GF-D8 (cell line): Measurements from ENCODE around the gene HAPLN3.

Experiments
- DNase-seq: peaks from one replicate; lab custom pipeline; 2025; lab: John Stamatoyannopoulos, UW

Gene HAPLN3

DNA sequence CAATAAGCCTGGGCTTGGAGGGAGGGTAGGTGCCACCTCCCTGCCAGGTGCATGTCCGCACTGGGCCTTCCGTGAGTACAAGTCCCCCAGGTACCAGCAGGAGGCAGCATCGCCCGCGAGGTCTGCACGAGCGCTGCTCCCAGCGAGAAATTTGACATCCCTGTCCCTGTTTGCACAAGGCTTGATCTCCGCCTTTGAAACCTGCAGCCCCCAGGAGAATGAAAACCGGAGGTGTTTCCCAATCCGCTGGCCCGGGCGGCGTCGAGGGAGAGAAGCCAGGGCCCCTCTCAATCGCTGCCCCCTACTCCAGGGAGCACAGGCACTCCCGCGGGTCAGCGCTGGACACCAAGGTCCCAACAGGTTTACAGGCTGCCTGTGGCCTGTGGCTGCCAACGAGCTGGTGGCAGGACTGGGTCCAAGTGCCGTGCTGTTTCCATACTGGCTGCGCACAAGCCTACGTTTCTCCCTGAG lies 961 bp downstream of the HAPLN3 start:
- no peak for DNase-seq

DNA sequence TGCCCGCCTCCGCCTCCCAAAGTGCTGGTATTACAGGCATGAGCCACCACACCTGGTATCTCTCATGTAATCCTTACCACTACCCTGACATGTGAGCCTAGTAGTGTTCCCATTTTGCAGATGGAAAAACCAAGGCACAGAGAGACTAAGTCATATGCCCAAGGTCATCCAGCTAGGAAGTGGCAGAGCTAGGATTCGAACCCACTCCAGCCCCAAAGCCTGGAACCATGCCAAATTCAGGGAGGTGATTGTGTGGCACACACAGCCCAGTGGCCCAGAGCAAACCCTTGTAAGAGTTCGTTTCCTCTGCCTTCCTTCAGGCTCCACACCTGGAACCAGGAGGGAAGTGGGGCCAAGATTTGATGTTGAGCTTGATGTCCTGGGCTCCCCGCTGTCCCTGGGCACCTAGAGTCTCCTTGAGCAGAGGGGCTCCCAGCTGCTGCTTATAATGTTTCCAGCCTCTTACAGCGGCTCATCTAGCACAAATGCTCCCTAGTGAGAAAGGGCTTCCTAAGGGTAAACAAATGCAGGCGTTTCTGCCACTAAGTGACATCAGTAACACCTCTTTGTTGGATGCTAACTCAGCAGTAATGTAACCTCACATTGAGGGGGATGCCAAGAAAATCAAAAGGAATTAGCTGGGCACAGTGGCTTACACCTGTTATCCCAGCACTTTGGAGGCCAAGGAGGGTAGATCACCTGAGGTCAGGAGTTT lies 3.6 kb downstream of the HAPLN3 start:
- DNase-seq: no peak

DNA sequence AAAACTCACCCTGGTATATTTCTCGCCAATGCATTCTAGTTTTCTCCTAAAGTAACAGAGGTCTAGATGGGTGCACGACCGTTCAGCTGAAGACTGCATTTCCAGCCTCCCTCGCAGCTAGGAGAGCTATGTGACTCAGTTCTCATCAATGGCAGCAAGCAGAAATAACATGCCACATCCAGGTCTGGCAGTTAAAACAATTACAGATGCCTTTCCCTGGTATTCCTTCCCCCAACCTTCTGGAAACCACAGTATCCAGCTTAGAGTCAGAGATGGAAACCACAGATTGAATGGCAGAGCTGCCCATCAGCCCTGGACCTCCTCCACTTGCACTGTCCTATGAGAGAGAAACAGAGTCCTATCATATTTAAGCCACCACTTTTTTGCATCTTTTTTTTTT lies 4.8 kb downstream of the HAPLN3 start:
- DNase-seq: no peak

DNA sequence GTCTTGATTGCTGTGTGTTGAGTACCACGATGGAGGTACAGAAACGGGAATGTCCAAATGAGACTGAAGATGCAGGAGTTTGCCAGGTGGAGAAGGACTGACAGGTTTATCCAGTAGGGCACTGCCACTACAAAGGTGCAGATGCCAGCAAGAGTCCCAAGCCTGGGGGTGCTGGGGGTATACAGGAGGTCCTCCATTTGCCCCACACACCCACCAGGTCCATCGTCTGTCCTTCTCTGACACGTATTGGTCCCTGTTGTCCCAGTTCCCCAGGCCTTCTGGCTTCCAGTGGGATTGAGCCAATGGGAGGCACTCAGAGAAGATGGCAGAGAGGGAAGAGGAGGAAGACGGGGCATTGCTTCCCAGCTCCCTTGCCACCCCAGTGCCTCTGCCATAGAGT lies 6.6 kb downstream of the HAPLN3 start:
- DNase-seq: no peak

DNA sequence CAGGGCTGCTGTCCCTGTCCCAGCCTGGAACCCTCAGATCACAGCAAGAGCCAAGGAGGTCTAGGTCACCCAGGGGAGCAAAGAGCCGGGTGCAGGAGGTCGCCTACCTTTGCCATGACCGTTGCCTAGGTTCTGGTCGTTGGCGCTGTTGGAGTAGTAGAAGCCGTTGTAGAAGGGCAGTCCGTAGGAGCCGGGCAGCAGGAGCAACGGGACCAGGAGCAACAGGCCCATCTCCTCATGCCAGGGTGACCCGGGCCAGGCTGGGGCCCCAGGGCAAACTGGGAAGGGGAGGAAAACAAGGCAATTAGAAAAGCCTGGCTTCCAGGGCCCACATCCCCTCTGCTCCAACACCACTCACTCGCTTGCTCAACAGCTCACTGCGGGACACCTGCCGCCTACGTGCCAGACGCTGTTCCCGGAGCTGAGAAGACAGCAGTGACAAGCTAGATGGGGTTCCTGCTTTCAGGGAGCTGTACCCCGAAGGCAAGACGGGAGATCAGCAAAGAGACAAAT lies 8.2 kb downstream of the HAPLN3 start:
- no peak for DNase-seq

DNA sequence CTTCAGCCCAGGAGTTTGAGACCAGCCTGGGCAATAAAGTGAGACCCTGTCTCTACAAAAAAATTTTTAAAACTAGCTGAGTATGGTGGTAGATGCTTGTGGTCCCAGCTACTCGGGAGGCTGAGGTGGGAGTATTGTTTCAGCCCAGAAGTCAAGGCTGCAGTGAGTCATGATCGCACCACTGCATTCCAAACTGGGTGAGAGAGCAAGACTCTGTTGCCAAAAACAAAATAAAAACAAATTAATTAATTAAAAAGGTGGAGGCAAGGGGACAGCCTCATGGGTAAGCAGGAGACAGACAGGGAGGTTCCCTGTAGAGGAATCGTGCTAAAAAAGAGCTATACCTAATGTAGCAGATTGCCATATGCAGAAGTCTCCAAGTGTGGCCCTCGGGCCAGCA lies 12.6 kb downstream of the HAPLN3 start:
- no peak for DNase-seq

DNA sequence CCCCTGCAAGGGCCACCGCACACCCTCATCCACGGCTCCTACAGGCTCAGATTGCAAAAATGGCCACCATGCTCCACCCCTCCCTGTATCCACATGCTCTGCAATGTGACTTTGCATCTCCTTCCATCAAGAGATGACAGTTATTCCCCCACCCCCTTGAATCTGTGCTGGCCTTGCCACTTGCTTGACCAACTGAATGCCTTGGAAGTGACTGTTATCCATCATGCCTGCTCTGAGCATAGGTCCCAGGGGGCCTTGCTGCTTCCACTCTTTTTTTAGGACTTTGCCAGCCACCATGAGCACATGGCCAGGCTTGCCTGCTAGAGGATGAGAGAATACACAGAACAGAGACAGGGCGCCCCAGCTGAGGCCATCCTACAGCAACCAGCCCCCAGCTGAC lies 13.6 kb downstream of the HAPLN3 start:
- DNase-seq: no peak

DNA sequence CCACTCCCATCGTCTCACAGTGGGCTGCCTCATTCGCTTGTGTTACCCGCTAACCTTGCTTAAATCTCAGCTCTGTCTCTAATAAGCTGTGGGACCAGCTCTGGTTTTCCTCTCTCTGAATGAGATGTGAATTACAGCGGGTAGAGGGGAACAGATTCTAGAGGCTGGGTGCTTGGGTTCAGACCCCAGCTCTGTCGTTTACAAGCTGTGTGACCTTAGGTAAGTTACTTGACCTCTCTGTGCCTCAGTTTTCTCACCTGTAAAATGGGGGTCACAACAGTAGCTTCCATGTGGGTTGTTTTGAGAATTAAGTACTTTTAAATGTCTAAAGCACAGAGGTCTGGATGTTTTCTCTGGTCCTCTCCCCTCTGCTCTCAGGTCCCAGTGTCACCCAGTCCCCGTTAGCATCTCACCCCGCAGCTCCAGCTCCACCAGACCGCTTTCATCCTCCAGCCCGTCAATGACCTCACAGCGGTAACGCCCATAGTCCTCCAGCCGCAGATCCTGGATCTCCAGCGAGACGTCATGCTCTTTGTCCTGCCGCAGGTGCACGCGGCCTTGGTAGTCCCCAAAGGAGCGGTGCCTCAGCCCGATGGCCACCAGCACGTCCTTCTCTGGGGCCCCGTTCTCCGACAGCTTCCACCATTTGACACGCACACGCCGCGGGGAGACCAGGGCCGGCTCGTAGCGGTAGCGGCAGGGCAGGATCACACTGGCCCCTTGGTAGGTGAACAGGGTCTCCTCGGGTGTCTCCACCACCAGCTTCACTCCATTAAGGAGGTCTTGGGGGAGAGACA lies 14.2 kb downstream of the HAPLN3 start:
- no peak for DNase-seq

DNA sequence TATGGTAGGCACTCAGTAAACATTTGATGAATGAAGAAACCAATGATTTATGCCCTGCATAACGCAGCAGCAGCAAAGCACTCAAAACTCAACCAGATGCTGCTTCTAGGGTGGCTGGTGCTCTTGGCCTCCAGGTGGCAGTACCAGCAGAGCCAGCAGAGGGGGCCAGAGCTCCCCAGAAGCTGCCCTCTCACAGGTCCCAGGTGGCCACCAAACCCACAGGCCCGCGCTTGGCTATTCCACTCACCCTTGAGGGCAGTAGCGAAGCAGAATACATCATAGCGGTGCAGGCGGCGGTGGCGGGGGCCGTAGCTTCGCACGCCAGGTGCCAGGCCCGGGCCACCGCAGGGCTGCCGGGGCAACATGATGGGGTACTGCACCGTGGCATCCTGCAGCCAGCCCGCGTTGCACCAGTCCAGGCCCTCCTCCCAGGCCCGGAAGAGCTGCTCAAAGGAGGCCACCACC lies 16.6 kb downstream of the HAPLN3 start:
- no peak for DNase-seq

DNA sequence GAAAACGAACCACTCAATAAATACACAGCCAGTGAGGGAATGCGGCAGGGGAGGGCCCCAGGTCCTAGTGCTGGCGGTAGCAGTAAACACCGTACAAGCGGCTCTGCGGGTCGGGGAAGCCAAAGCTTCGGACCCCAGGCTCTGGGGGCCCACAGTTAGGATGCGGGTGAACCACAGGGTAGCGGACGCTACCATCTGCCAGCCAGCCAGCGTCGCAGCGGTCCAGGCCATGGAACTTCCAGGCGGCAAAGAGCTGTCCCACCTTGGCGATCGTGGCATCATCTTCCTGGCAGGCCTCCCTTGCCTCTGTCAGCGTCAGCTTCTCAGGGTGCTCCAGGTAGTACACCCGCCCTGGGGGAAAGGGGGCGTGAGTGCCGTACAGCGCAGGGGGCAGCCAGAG lies 17.4 kb downstream of the HAPLN3 start:
- DNase-seq: no peak

DNA sequence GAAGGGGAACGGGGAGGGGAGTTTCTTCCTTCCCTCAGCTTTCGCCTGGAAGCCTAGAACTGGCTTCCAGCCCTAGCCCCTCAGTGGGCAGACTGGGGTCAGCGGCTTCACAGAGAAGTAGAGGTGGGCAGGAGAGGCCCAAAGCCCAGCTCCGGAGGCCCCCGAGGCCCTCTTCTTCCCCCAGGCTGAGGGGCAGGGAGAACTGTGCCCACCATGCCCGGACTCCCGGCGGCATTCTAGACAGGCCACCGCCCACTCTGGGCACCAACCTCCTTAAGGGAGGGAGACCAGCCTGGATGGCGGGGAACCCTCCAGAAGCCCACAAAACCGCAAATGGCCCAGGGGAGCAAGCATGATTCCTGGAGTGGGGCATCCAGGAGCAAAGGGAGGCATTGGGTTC lies 17.9 kb downstream of the HAPLN3 start:
- no peak for DNase-seq

DNA sequence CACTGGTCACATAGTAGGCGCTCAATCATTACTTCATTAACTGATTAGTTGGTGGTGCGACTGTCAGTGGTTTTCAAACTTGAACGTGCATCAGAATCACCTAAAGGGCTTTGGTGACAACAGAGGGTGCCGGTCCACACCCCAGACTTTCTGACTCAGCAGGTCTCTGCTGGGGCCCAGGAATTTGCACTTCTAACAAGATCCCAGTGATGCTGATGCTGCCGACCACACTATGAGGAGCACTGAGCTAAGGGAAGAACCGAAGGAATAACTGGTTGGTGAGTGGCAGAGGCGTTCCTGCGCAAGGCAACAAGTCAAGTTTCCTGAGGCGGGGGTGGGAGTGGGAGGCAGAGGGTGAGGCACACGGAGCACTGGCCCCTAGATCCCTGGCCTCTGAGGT lies 18.8 kb downstream of the HAPLN3 start:
- DNase-seq: no peak

DNA sequence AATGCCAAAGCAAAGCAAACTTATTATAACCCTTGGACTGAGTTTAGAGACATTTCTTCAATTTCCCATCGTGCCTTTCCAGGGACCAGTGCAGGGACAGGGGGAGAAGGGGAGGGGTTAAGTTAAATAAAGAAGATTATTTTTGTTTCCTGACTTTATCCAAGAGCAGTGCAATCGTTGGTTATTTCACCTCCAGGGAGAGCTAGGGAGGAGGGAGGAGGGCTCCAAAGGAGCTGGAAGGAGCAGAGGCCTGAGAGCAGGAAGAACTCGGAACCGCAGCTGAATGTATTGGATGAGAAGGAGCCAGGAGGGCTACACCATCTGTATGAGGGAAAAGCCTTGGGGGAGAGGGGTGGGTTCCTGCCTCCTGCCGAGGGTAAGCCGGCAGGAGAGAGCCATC lies 20.7 kb downstream of the HAPLN3 start:
- DNase-seq: no peak

DNA sequence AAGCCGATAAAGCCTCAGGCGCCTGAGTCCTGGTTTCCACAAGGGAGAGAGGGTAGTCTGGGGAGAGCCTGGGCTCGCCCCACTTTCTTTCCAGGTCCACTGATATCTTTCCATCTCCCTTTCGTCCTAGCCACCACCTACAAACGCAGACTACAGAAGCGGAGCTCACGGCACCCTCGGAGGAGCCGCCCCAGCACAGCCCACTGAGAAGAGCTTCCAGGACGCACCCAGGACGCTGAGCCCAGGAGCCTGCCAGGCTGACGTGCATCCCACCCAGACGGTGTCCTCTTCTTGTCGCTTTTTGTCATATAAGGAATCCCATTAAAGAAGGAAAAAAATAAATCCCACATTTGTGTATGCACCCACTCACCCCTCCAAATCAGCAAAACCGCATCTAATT lies 21.1 kb downstream of the HAPLN3 start:
- no peak for DNase-seq

DNA sequence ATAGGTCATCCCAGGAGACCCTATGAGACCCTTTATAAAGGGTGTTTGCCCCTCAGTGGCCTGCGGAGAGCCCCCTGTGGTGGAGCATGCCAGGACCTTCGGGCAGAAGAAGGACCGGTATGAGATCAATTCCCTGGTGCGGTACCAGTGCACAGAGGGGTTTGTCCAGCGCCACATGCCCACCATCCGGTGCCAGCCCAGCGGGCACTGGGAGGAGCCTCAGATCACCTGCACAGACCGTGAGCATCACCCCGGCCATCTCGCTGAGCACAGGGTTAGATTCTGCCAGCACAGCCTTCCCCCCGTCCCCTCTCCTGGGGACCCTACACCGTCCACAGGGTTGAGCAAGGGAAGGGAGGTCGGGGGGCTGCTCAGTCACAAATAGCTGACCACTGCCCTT lies 21.6 kb downstream of the HAPLN3 start:
- no peak for DNase-seq

DNA sequence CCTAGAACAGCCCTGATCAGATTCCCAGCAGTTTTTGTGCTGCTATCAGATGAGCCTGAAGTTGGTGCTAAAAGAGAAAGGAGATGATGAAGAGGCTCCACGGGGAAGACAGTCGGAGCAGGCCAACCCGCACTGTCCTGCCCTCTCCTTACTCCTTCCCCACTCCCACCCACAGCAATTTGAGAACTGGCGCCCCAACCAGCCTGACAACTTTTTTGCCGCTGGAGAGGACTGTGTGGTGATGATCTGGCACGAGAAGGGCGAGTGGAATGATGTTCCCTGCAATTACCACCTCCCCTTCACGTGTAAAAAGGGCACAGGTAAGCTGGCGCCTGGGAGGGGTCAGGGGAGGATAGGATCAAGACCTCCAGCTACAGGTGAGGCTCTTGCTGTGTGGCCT lies 22.6 kb downstream of the HAPLN3 start:
- DNase-seq: no peak

DNA sequence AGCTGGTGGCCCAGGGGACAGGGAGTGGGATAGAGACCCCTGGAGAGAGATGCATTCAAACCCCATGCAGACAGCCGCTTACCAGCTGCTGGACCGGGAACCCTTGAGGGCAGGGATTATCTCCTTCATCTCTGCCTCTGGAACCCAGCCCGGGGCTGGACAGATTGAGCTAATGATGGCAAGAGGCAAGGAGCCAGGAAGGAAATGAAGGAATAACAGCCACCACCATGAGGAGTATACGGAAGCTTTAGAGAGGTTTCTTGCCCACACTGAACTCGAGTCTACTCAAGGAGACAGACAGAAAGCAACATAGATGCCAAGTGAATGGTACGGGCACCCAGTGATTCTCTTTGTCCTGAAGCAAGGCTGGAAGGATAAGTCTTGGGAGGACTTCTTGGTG lies 23.2 kb downstream of the HAPLN3 start:
- DNase-seq: no peak

DNA sequence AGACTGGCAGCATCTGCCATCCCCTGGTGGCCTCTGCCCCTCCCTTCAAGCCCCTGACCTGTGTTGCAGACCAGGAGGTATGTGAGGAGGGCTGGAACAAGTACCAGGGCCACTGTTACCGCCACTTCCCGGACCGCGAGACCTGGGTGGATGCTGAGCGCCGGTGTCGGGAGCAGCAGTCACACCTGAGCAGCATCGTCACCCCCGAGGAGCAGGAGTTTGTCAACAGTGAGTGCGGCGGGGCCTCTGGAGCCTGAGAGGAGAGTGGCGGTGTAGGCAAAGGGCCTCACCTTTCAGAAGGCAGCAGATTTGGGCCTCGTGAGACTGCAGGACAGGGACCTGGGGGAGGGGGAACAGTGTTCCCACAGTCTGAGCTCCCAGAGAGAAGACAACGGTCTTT lies 24.0 kb downstream of the HAPLN3 start:
- DNase-seq: no peak

DNA sequence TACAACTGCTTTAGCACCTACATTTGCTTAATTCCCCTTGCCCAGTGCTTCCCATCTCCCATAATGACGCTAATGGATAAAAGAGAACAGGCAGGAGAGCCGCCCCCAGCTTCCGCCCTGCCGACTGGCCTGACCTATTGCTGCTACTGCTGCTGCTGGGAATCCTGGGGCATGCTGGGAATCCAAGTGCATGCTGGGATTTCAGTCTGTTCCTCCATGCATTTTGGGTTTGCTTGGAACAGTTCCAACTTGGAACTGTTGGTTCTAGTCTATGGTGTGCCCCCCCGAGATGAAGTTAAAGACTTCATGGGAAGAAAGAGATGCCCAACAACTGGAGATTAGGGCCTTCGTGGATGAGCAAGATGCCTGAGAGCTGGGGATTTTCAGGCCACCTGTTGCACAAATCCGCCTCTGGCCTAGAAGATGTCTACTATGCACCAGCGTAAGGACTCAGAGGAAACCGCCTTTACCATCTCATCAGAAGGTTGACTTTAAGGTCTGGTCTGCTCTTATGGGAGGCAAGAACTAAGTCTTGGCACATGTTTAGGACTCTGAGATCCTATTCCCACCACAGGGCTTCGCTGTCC lies 29.0 kb downstream of the HAPLN3 start:
- DNase-seq: no peak

DNA sequence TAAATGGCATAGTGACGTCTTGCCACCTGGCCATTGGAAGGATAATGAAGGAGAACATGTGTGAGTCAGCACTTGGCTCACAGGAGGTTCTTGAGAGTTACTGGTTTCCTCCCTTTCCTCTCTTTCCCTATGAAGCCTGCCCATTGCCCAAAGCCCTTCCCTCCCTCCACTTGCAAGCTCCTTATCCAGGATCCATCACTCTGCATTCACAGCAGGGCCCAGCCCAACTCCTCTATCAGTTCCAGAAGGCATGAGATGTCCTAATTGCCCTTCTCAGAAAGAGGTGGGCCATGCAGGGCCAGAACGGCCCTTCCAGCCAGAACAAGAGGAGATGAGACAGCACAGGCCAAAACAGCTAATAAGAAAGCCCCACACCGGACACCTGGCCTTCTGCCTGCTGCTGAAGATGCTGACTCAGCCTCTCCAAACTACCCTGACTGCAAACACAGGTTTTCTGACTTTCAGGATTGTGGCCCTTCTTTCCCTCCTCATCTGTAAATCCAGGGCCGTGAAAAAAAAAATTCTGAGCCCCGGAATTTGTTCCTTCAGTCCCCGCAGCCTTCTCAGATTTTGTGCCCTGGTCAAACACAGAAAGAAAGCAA lies 29.7 kb downstream of the HAPLN3 start:
- no peak for DNase-seq

DNA sequence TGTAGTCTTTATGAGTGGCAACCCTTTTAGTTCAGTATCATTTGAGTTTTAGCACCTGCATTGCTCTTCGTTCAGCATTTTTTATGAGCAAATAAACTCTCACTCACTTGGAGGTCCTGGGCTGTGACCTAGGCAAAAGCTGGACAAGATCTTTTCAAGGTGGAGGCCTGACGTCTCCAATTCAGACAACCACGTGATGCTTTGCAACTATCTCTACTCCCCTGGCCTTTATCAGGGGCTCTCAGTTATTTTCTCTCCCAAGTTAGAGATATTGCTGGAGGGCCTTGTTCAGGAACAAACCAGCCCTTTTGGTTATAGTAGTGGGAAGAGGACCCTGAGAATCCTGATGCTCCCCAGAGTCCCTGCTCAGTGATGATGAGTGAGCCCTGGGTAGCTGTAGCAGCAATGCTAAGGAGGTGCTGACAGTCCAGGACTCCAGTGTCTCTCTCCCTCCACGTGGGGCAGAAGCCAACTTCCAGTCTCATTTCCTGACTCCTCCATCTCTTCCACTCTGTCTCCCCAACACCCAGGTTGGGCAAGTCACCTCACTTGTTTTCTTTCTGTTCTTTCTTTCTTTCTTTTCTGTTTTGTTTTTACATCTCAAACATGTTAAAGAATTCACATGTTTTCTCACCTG lies 30.4 kb downstream of the HAPLN3 start:
- no peak for DNase-seq

DNA sequence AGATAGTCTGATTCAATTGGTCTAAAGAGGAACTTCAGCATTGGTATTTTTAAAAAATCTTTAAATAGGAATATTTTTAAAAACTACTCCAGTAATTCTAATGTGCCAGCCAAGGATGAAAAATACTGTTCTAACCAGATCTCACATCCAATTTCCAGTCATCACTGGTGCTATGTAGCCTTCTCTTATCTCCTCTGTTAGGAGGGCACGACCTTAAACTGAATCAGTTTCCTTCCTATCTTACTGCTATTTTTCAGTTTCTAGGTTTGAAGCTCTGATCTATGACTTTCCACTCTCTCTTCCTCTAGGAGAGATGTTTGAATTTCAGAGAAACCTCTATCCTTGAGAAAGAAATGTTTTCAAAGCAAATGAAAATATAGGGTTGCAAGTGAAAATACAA lies 31.9 kb downstream of the HAPLN3 start:
- no peak for DNase-seq
